GM23338 (cell line): ENCODE data around the gene CCNA2. TPM values are rescaled to one million over a fixed set of nuclear protein-coding genes. Genes with fewer than 3 reads are reported as not detected.

Experiments used
- ATAC-seq: fragments of 200-7000 bp; cut with Tn5 transposase; 3 replicates; pipeline ENCODE4 v1.9.1; 2020
- DNase-seq: peaks from one replicate; pipeline ENCODE4 v3.0.0-alpha.2; 2015; ENCODE audit warnings: low spot score
- H2AFZ ChIP-seq: fragments of 200-600 bp; sonication (generic); 2 replicates; pipeline ENCODE4 v1.8.0; 2016; ENCODE audit warnings: antibody characterized with exemption, mild to moderate bottlenecking, moderate library complexity
- H3F3A ChIP-seq: fragments of 200-600 bp; sonication (generic); replicated peaks from 2 replicates; pipeline ENCODE4 v1.8.0; 2017; ENCODE audit warnings: antibody characterized with exemption, mixed run types, low read depth
- H3K27ac ChIP-seq: fragments of 200-600 bp; sonication (generic); 2 replicates; pipeline ENCODE4 v1.6.1; 2016; ENCODE audit warnings: low read depth
- H3K27me3 ChIP-seq: fragments of 200-600 bp; sonication (generic); 2 replicates; pipeline ENCODE4 v1.8.0; 2016; ENCODE audit warnings: mild to moderate bottlenecking, mixed run types, moderate library complexity; ENCODE audit not compliant: insufficient read depth
- H3K36me3 ChIP-seq: fragments of 200-600 bp; sonication (generic); 2 replicates; pipeline ENCODE4 v1.8.0; 2016; ENCODE audit warnings: mild to moderate bottlenecking; ENCODE audit not compliant: insufficient read depth
- H3K4me1 ChIP-seq: fragments of 200-600 bp; sonication (generic); 2 replicates; pipeline ENCODE4 v1.8.0; 2016; ENCODE audit warnings: mild to moderate bottlenecking, moderate library complexity; ENCODE audit not compliant: insufficient read depth
- H3K4me2 ChIP-seq: fragments of 200-600 bp; sonication (generic); 2 replicates; pipeline ENCODE4 v1.7.1; 2017; ENCODE audit warnings: mixed run types
- H3K4me3 ChIP-seq: fragments of 200-600 bp; sonication (generic); 2 replicates; pipeline ENCODE4 v1.6.1; 2016; ENCODE audit warnings: mixed run types
- H3K79me2 ChIP-seq: fragments of 200-600 bp; sonication (generic); replicated peaks from 2 replicates; pipeline ENCODE4 v1.8.0; 2017; ENCODE audit warnings: mild to moderate bottlenecking; ENCODE audit not compliant: insufficient read depth
- H3K9me2 ChIP-seq: fragments of 200-600 bp; sonication (generic); 2 replicates; pipeline ENCODE4 v1.8.0; 2017; ENCODE audit not compliant: insufficient read depth
- H4K20me1 ChIP-seq: fragments of 200-600 bp; sonication (generic); replicated peaks from 2 replicates; pipeline ENCODE4 v1.8.0; 2017; ENCODE audit warnings: mild to moderate bottlenecking; ENCODE audit not compliant: insufficient read depth
- H3K27ac Mint-ChIP-seq: 2 replicates; pipeline ENCODE4 v1.8.0; 2020; ENCODE audit warnings: inconsistent platforms, mild to moderate bottlenecking, moderate library complexity, mixed read lengths
- H3K27me3 Mint-ChIP-seq: 3 replicates; pipeline ENCODE4 v1.8.0; 2022; ENCODE audit warnings: low read depth, mild to moderate bottlenecking, moderate library complexity, mixed read lengths, inconsistent platforms; ENCODE audit not compliant: insufficient read depth, poor library complexity
- H3K36me3 Mint-ChIP-seq: 3 replicates; pipeline ENCODE4 v1.8.0; 2021; ENCODE audit warnings: low read depth, mild to moderate bottlenecking, inconsistent platforms, moderate library complexity, mixed read lengths
- H3K4me1 Mint-ChIP-seq: 3 replicates; pipeline ENCODE4 v1.8.0; 2020; ENCODE audit warnings: mild to moderate bottlenecking, inconsistent platforms, mixed read lengths
- H3K4me3 Mint-ChIP-seq: 3 replicates; pipeline ENCODE4 v1.8.0; 2021; ENCODE audit warnings: moderate library complexity, mild to moderate bottlenecking, inconsistent platforms, mixed read lengths
- H3K9me3 Mint-ChIP-seq: 3 replicates; pipeline ENCODE4 v1.8.0; 2020; ENCODE audit warnings: moderate library complexity, mild to moderate bottlenecking, inconsistent platforms, mixed read lengths
- EZH2 ChIP-seq: fragments of 200-600 bp; sonication (generic); IDR thresholded peaks from one replicate; pipeline ENCODE4 v1.8.0; 2017; ENCODE audit warnings: antibody characterized with exemption, mild to moderate bottlenecking, low read depth; ENCODE audit not compliant: unreplicated experiment
- JUNB ChIP-seq: IDR thresholded peaks from one replicate; pipeline ENCODE4 v1.6.1; 2016; ENCODE audit warnings: antibody characterized with exemption; ENCODE audit not compliant: unreplicated experiment
- NANOG ChIP-seq: IDR thresholded peaks from 2 replicates; pipeline ENCODE4 v1.6.1; 2016; ENCODE audit warnings: antibody characterized with exemption, borderline replicate concordance
- ZNF114 ChIP-seq: fragments of 250-450 bp; sonication (Bioruptor Pico); IDR thresholded peaks from 2 replicates; pipeline ENCODE4 v1.5.0; 2020; ENCODE audit warnings: mild to moderate bottlenecking, moderate library complexity
- ZNF331 ChIP-seq: fragments of 250-450 bp; sonication (Bioruptor Pico); IDR thresholded peaks from 2 replicates; pipeline ENCODE4 v1.5.0; 2020; ENCODE audit warnings: low read depth, mild to moderate bottlenecking, moderate library complexity
- polyA plus RNA-seq: library from polyadenylated mRNA; unstranded; fragments of >200 nt; fragmentation: Nextera tagmentation; extraction: Ambion mirVana; gene quantifications from 2 replicates; pipeline ENCODE4 v1.2.1, GENCODE V29; 2016
- total RNA-seq: library from RNA; depleted of rRNA; stranded (reverse); fragments of >200 nt; shearing (Covaris generic); gene quantifications from 2 replicates; pipeline ENCODE4 v1.2.3, GENCODE V29; 2014

The CCNA2 gene
- total and polyA plus RNA-seq, 2 experiments from 2014 or later = 60.5 to 160 TPM

GRCh38 chr4:121861426-121861825 is 37.7 kb upstream of the CCNA2 start (continued):
- no peak for TF ChIP-seq ZNF331 (CRISPR knock-in tag)

- Mint-ChIP-seq H3K27me3 (no peaks in the 10 kb centered on the region), H3K9me3 (no peaks in the 10 kb centered on the region), H3K36me3 (no peaks in the 10 kb centered on the region; the same call in 2 of the 3 replicates), H3K4me3 (no peak overlapping the region), H3K4me1 (peaks cover 3% of the 10 kb centered on the region; the same call in 1 of the 3 replicates), H3K27ac (no peak overlapping the region)
- Histone ChIP-seq H3F3A (no peaks in the 10 kb centered on the region), H3K36me3 (no peaks in the 10 kb centered on the region; the same call in 1 of the 2 replicates), H2AFZ (no peak overlapping the region), H3K27me3 (no peaks in the 10 kb centered on the region), H3K9me2 (no peaks in the 10 kb centered on the region), H3K4me1 (no peaks in the 10 kb centered on the region), H3K4me2 (no peak overlapping the region), H4K20me1 (no peaks in the 10 kb centered on the region), H3K27ac (no peak overlapping the region), H3K79me2 (no peaks in the 10 kb centered on the region), H3K4me3 (no peak overlapping the region)
- DNase-seq (no peak), ATAC-seq (no peak)
- TF ChIP-seq JUNB = no peak
Observed at GRCh38 chr4:121860121-121860520, 36.4 kb upstream of the CCNA2 start.

- no peaks in the 10 kb centered on the region for H3K79me2 ChIP-seq
Observed at GRCh38 chr4:121851354-121851753, 27.7 kb upstream of the CCNA2 start.

GRCh38 chr4:121846662-121847061 is 23.0 kb upstream of the CCNA2 start:
- H3K9me3 Mint-ChIP-seq = no peaks in the 10 kb centered on the region
- Histone ChIP-seq H2AFZ (no peak overlapping the region), H3K36me3 (0 out of 2 replicates have a peak, but pooled peaks cover 11% of the 10 kb centered on the region), H3K4me2 (no peak overlapping the region), H3K9me2 (no peaks in the 10 kb centered on the region), H3F3A (no peaks in the 10 kb centered on the region), H3K4me1 (no peaks in the 10 kb centered on the region), H3K4me3 (no peak overlapping the region), H3K27ac (no peak overlapping the region), H3K27me3 (no peaks in the 10 kb centered on the region), H4K20me1 (no peaks in the 10 kb centered on the region), H3K79me2 (no peaks in the 10 kb centered on the region)
- no peak for ATAC-seq
- no peaks in the 10 kb centered on the region for H3K27me3 Mint-ChIP-seq
- no peak for DNase-seq
- no peaks in the 10 kb centered on the region for H3K4me1 Mint-ChIP-seq
- H3K27ac Mint-ChIP-seq = no peak overlapping the region
- no peaks in the 10 kb centered on the region for H3K36me3 Mint-ChIP-seq
- H3K4me3 Mint-ChIP-seq = no peak overlapping the region
- no peak for TF ChIP-seq ZNF331 (CRISPR knock-in tag)

More at GRCh38 chr4:121851354-121851753, 27.7 kb upstream of the CCNA2 start:
- no peak for TF ChIP-seq ZNF114 (CRISPR knock-in tag)
- no peak for TF ChIP-seq EZH2
- TF ChIP-seq NANOG = no peak
- Histone ChIP-seq H3K27ac (no peak overlapping the region), H3K9me2 (no peaks in the 10 kb centered on the region), H4K20me1 (no peaks in the 10 kb centered on the region), H3K4me3 (no peak overlapping the region), H3K27me3 (no peaks in the 10 kb centered on the region), H3F3A (no peaks in the 10 kb centered on the region), H3K4me1 (no peaks in the 10 kb centered on the region), H3K36me3 (0 out of 2 replicates have a peak, but pooled peaks cover 11% of the 10 kb centered on the region), H2AFZ (no peak overlapping the region), H3K4me2 (no peak overlapping the region)
- no peaks in the 10 kb centered on the region for H3K4me1 Mint-ChIP-seq
- no peaks in the 10 kb centered on the region for H3K36me3 Mint-ChIP-seq
- no peak for DNase-seq
- H3K9me3 Mint-ChIP-seq = no peaks in the 10 kb centered on the region
- no peak for ATAC-seq
- no peaks in the 10 kb centered on the region for H3K27me3 Mint-ChIP-seq
- H3K4me3 Mint-ChIP-seq = no peak overlapping the region
- no peak overlapping the region for H3K27ac Mint-ChIP-seq
